HG02610 (cell line): Measurements from ENCODE around the gene HLF.
"Not testable (repeated sequence)": the region's sequence is repeated elsewhere in the genome, so short reads cannot be mapped to it uniquely, and the experiment has no call there.

Source experiments
- ATAC-seq: cut with Tn5 transposase; IDR thresholded peaks from one replicate; pipeline ENCODE4 v1.9.1; 2021; ENCODE audit warnings: mild to moderate bottlenecking, moderate library complexity; ENCODE audit not compliant: unreplicated experiment

HLF gene

GRCh38 chr17:55323518-55324295, 58.9 kb downstream of the HLF start:
- ATAC-seq, result no peak

GRCh38 chr17:55324296-55324978, 59.7 kb downstream of the HLF start:
- ATAC-seq, result no peak

- no peak for ATAC-seq
Observed at GRCh38 chr17:55325406-55325805, 60.6 kb downstream of the HLF start.

GRCh38 chr17:55326030-55326429, 61.3 kb downstream of the HLF start:
- ATAC-seq, result no peak

- ATAC-seq, result no peak
Observed at GRCh38 chr17:55327225-55328088, 62.7 kb downstream of the HLF start.

GRCh38 chr17:55328514-55328913, 63.8 kb downstream of the HLF start:
- ATAC-seq, result not testable (repeated sequence)

- ATAC-seq, result no peak
Observed at GRCh38 chr17:55330344-55330933, 65.7 kb downstream of the HLF start.

- ATAC-seq, result no peak
Observed at GRCh38 chr17:55332296-55333041, 67.7 kb downstream of the HLF start.

GRCh38 chr17:55334285-55334684, 69.5 kb downstream of the HLF start:
- ATAC-seq, result no peak

- ATAC-seq, result no peak
Observed at GRCh38 chr17:55334881-55335540, 70.3 kb downstream of the HLF start.

- ATAC-seq, result no peak
Observed at GRCh38 chr17:55335625-55336024, 70.9 kb downstream of the HLF start.

- ATAC-seq, result no peak
Observed at GRCh38 chr17:55336426-55336825, 71.7 kb downstream of the HLF start.

- no peak for ATAC-seq
Observed at GRCh38 chr17:55340176-55340575, 75.4 kb downstream of the HLF start.

- no peak for ATAC-seq
Observed at GRCh38 chr17:55340686-55341085, 75.9 kb downstream of the HLF start.

GRCh38 chr17:55341432-55341831, 76.7 kb downstream of the HLF start:
- ATAC-seq, result peak; percentile 84

- ATAC-seq, result no peak
Observed at GRCh38 chr17:55342800-55343585, 78.2 kb downstream of the HLF start.

GRCh38 chr17:55343900-55344513, 79.2 kb downstream of the HLF start:
- no peak for ATAC-seq

- ATAC-seq, result no peak
Observed at GRCh38 chr17:55344514-55344997, 79.8 kb downstream of the HLF start.
